ENCODE measurements around the gene ACACA. TPM values are rescaled to one million over a fixed set of nuclear protein-coding genes. Genes with fewer than 3 reads are reported as not detected.

ACACA gene
- total and polyA plus RNA-seq, 4 donors = 6.1 to 49.9 (median 23.7) TPM

- Histone ChIP-seq H3K9me3 (ENCODE audit: control insufficient read depth, low read length) (no peaks in the 10 kb centered on the region), H3K4me3 (ENCODE audit: low read length in 2 of 2) (no peak overlapping the region), H3K27ac (ENCODE audit: low read depth in 1 of 2, low read length in 2 of 2) (no peak overlapping the region), H3K4me1 (ENCODE audit: control insufficient read depth in 1 of 2, insufficient read depth in 2 of 2, low read length in 2 of 2) (no peaks in the 10 kb centered on the region), H3K27me3 (ENCODE audit: control insufficient read depth in 1 of 2, insufficient read depth in 2 of 2, low read length in 1 of 2) (no peaks in the 10 kb centered on the region), H3K36me3 (ENCODE audit: control insufficient read depth in 1 of 2, insufficient read depth in 2 of 2, low read length in 1 of 2) (no peaks in the 10 kb centered on the region)
- DNase-seq (no peak), ATAC-seq (ENCODE audit: low FRiP score) (no peak)
- WGBS, 2 donors = 93% methylated on average over 5 of the region's 5 CpGs
- intact Hi-C loops (cut with DNase I) = no loop called here
Measured at GRCh38 chr17:37386462-37386861, 20.2 kb downstream of the ACACA start.

DNA sequence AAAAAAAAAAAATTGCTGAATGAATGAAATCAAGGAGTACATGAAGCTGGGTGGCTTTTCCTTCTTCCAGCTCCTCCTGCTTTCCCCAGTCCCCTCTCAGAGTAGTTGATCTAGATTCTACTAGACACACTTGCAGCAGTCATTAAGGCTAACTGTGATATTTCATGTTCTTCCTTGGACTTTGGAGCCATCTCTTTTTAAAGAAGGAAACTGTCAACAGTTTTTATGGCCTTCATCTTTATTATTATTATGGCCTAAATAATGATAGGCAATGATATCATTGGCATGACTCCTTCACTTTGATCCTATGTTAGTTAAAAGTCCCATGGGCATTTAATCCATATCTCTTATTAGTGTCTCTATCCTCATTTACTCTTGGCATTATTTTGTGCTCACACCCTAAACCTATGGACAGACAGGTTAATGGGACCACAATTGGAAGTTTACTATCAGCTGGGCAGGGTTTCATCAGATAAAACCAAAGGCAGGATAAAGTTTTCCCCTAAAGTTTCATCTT is 21.1 kb downstream of the ACACA start:
- H3K4me1 ChIP-seq (ENCODE audit: control insufficient read depth in 1 of 2, insufficient read depth in 2 of 2, low read length in 2 of 2) = no peaks in the 10 kb centered on the region

DNA sequence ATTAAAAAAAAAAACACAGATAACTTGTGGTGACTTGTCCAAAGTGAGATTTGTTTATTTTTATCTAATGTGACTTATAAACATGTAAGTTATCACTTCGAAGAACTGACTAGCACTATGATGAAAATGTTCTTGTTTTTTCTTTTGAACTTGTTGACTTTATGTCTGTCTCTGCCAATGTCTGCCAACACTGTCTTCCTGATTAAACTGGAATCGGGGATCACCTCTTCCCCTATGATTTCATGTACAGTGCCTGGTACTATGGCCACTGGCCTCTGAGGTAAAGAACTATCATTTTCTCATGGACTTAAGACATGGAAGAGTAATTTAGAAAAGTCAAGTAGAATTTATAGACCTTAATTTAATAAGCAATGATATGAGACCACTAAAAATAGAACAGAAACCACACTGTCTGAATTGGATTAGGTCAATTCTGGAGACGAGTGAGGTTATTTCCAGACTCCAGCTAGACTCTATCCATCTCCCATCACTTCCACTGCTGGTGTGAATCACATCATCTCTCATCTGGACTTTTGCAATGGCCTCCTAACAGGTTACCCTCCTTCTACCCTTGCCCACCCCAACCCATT is 22.0 kb downstream of the ACACA start:
- H3K9me3 ChIP-seq (ENCODE audit: control insufficient read depth, low read length) = no peaks in the 10 kb centered on the region
- no peaks in the 10 kb centered on the region for H3K36me3 ChIP-seq (ENCODE audit: control insufficient read depth in 1 of 2, insufficient read depth in 2 of 2, low read length in 1 of 2)
- WGBS, 2 donors = 50 to 65% methylated on average over 3 of the region's 3 CpGs
- DNase-seq (no peak), ATAC-seq (ENCODE audit: low FRiP score) (no peak)
- no peak overlapping the region for H3K27ac ChIP-seq (ENCODE audit: low read depth in 1 of 2, low read length in 2 of 2)
- intact Hi-C loops (cut with DNase I) = no loop called here
- H3K4me1 ChIP-seq (ENCODE audit: control insufficient read depth in 1 of 2, insufficient read depth in 2 of 2, low read length in 2 of 2) = no peaks in the 10 kb centered on the region
- H3K27me3 ChIP-seq (ENCODE audit: control insufficient read depth in 1 of 2, insufficient read depth in 2 of 2, low read length in 1 of 2) = no peaks in the 10 kb centered on the region
- H3K4me3 ChIP-seq (ENCODE audit: low read length in 2 of 2) = no peak overlapping the region

More for the DNA sequence above, 21.1 kb downstream of the ACACA start:
- no peak overlapping the region for H3K27ac ChIP-seq (ENCODE audit: low read depth in 1 of 2, low read length in 2 of 2)
- H3K36me3 ChIP-seq (ENCODE audit: control insufficient read depth in 1 of 2, insufficient read depth in 2 of 2, low read length in 1 of 2) = no peaks in the 10 kb centered on the region
- H3K4me3 ChIP-seq (ENCODE audit: low read length in 2 of 2) = no peak overlapping the region
- ATAC-seq (ENCODE audit: low FRiP score) (no peak), DNase-seq (no peak)
- no peaks in the 10 kb centered on the region for H3K27me3 ChIP-seq (ENCODE audit: control insufficient read depth in 1 of 2, insufficient read depth in 2 of 2, low read length in 1 of 2)
- no peaks in the 10 kb centered on the region for H3K9me3 ChIP-seq (ENCODE audit: control insufficient read depth, low read length)
- intact Hi-C loops (cut with DNase I) = no loop called here

GRCh38 chr17:37382056-37382455 is 24.6 kb downstream of the ACACA start:
- no peak for DNase-seq
- no peaks in the 10 kb centered on the region for H3K27me3 ChIP-seq (ENCODE audit: control insufficient read depth in 1 of 2, insufficient read depth in 2 of 2, low read length in 1 of 2)
- H3K4me3 ChIP-seq (ENCODE audit: low read length in 2 of 2) = no peak overlapping the region
- H3K9me3 ChIP-seq (ENCODE audit: control insufficient read depth, low read length) = no peaks in the 10 kb centered on the region
- H3K4me1 ChIP-seq (ENCODE audit: control insufficient read depth in 1 of 2, insufficient read depth in 2 of 2, low read length in 2 of 2) = no peaks in the 10 kb centered on the region
- H3K27ac ChIP-seq (ENCODE audit: low read depth in 1 of 2, low read length in 2 of 2) = no peak overlapping the region
- intact Hi-C loops (cut with DNase I) = no loop called here
- 68 to 84% methylated on average over 1 of the region's 1 CpG for WGBS, 2 donors
- no peak for ATAC-seq (ENCODE audit: low FRiP score)
- no peaks in the 10 kb centered on the region for H3K36me3 ChIP-seq (ENCODE audit: control insufficient read depth in 1 of 2, insufficient read depth in 2 of 2, low read length in 1 of 2)

DNA sequence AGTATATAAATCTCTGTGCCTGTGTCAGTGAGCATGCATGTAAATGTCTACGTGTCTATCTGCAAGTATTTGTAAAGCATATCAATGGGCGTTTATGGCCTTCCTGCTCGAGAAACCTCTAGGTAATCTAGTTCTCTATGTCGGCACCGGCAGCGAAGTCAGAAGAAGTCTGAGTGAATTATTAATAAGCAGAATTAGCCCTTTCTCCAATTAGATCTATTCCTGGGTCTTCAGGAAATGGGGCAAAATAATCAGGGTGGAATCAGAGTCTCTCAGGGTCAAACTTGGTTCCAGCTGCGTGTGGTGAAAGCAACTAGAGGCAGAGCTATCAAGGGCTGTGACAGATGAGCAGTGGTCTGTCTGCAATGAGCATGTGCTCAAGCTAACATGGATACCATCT is 30.9 kb downstream of the ACACA start, which contains the start of gene C17orf78:
Gene C17orf78 (plus strand): TSS at position 280 of the 400 bp plus-strand sequence. CDS start 108 bp downstream, at position 388.
- DNase-seq = no peak
- no peak for ATAC-seq (ENCODE audit: low FRiP score)
- H3K9me3 ChIP-seq (ENCODE audit: control insufficient read depth, low read length) = no peaks in the 10 kb centered on the region
- no peak within 1 kb of the TSS for H3K27ac ChIP-seq (ENCODE audit: low read depth in 1 of 2, low read length in 2 of 2)
- intact Hi-C loops (cut with DNase I) = no loop called here
- no peaks in the 10 kb centered on the region for H3K27me3 ChIP-seq (ENCODE audit: control insufficient read depth in 1 of 2, insufficient read depth in 2 of 2, low read length in 1 of 2)
- no peaks in the 10 kb centered on the region for H3K4me1 ChIP-seq (ENCODE audit: control insufficient read depth in 1 of 2, insufficient read depth in 2 of 2, low read length in 2 of 2)
- no peaks in the 10 kb centered on the region for H3K36me3 ChIP-seq (ENCODE audit: control insufficient read depth in 1 of 2, insufficient read depth in 2 of 2, low read length in 1 of 2)
- no peak within 1 kb of the TSS for H3K4me3 ChIP-seq (ENCODE audit: low read length in 2 of 2)
- 87 to 90% methylated on average over 7 of the region's 7 CpGs for WGBS, 2 donors

- Histone ChIP-seq H3K27me3 (ENCODE audit: control insufficient read depth in 1 of 2, insufficient read depth in 2 of 2, low read length in 1 of 2) (no peaks in the 10 kb centered on the region), H3K27ac (ENCODE audit: low read depth in 1 of 2, low read length in 2 of 2) (no peak overlapping the region), H3K4me3 (ENCODE audit: low read length in 2 of 2) (no peak overlapping the region), H3K9me3 (ENCODE audit: control insufficient read depth, low read length) (no peaks in the 10 kb centered on the region), H3K36me3 (ENCODE audit: control insufficient read depth in 1 of 2, insufficient read depth in 2 of 2, low read length in 1 of 2) (no peaks in the 10 kb centered on the region), H3K4me1 (ENCODE audit: control insufficient read depth in 1 of 2, insufficient read depth in 2 of 2, low read length in 2 of 2) (no peaks in the 10 kb centered on the region)
- DNase-seq (peak in 1 of 2 donors; percentile 63), ATAC-seq (ENCODE audit: low FRiP score) (peak; percentile 81)
- intact Hi-C loops (cut with DNase I) = no loop called here
- WGBS, 2 donors = 5 to 6% methylated on average over 4 of the region's 4 CpGs
Measured at GRCh38 chr17:37373530-37374159, 33.0 kb downstream of the ACACA start.

GRCh38 chr17:37368577-37368976 is 38.1 kb downstream of the ACACA start:
- ATAC-seq (ENCODE audit: low FRiP score) (no peak), DNase-seq (no peak)
- WGBS, 2 donors = 79% methylated on average over 3 of the region's 3 CpGs
- no peaks in the 10 kb centered on the region for H3K27me3 ChIP-seq (ENCODE audit: control insufficient read depth in 1 of 2, insufficient read depth in 2 of 2, low read length in 1 of 2)
- intact Hi-C loops (cut with DNase I) = no loop called here
- no peak overlapping the region for H3K27ac ChIP-seq (ENCODE audit: low read depth in 1 of 2, low read length in 2 of 2)
- H3K9me3 ChIP-seq (ENCODE audit: control insufficient read depth, low read length) = no peaks in the 10 kb centered on the region
- H3K36me3 ChIP-seq (ENCODE audit: control insufficient read depth in 1 of 2, insufficient read depth in 2 of 2, low read length in 1 of 2) = no peaks in the 10 kb centered on the region
- no peaks in the 10 kb centered on the region for H3K4me1 ChIP-seq (ENCODE audit: control insufficient read depth in 1 of 2, insufficient read depth in 2 of 2, low read length in 2 of 2)
- H3K4me3 ChIP-seq (ENCODE audit: low read length in 2 of 2) = no peak overlapping the region

GRCh38 chr17:37365589-37365988 is 41.0 kb downstream of the ACACA start:
- 83 to 86% methylated on average over 1 of the region's 1 CpG for WGBS, 2 donors
- no peak overlapping the region for H3K27ac ChIP-seq (ENCODE audit: low read depth in 1 of 2, low read length in 2 of 2)
- DNase-seq (no peak), ATAC-seq (ENCODE audit: low FRiP score) (no peak)
- H3K9me3 ChIP-seq (ENCODE audit: control insufficient read depth, low read length) = no peaks in the 10 kb centered on the region
- H3K36me3 ChIP-seq (ENCODE audit: control insufficient read depth in 1 of 2, insufficient read depth in 2 of 2, low read length in 1 of 2) = no peaks in the 10 kb centered on the region
- H3K4me3 ChIP-seq (ENCODE audit: low read length in 2 of 2) = no peak overlapping the region
- no peaks in the 10 kb centered on the region for H3K4me1 ChIP-seq (ENCODE audit: control insufficient read depth in 1 of 2, insufficient read depth in 2 of 2, low read length in 2 of 2)
- H3K27me3 ChIP-seq (ENCODE audit: control insufficient read depth in 1 of 2, insufficient read depth in 2 of 2, low read length in 1 of 2) = no peaks in the 10 kb centered on the region
- intact Hi-C loops (cut with DNase I) = no loop called here

GRCh38 chr17:37361543-37361942 is 45.1 kb downstream of the ACACA start:
- intact Hi-C loops (cut with DNase I) = no loop called here
- H3K4me3 ChIP-seq (ENCODE audit: low read length in 2 of 2) = no peak overlapping the region
- H3K27ac ChIP-seq (ENCODE audit: low read depth in 1 of 2, low read length in 2 of 2) = no peak overlapping the region
- peaks cover 0 to 3% of the 10 kb centered on the region in 2 donors for H3K4me1 ChIP-seq (ENCODE audit: control insufficient read depth in 1 of 2, insufficient read depth in 2 of 2, low read length in 2 of 2)
- 93 to 95% methylated on average over 4 of the region's 4 CpGs for WGBS, 2 donors
- H3K36me3 ChIP-seq (ENCODE audit: control insufficient read depth in 1 of 2, insufficient read depth in 2 of 2, low read length in 1 of 2) = no peaks in the 10 kb centered on the region
- no peaks in the 10 kb centered on the region for H3K27me3 ChIP-seq (ENCODE audit: control insufficient read depth in 1 of 2, insufficient read depth in 2 of 2, low read length in 1 of 2)
- no peaks in the 10 kb centered on the region for H3K9me3 ChIP-seq (ENCODE audit: control insufficient read depth, low read length)
- ATAC-seq (ENCODE audit: low FRiP score) (no peak), DNase-seq (no peak)
